Endodermal cell (in vitro differentiated cells): ENCODE results near the gene PYGM. TPM values are rescaled to one million over a fixed set of nuclear protein-coding genes. Genes with fewer than 3 reads are reported as not detected.

ENCODE experiments used
- DNase-seq: peaks from one replicate; pipeline ENCODE4 v3.0.0-alpha.2; 2017
- H3K27ac ChIP-seq: 2 replicates; pipeline ENCODE4 v1.5.1; 2013; ENCODE audit warnings: mild to moderate bottlenecking, low read depth, low read length, moderate library complexity
- H3K27me3 ChIP-seq: 2 replicates; pipeline ENCODE4 v1.6.1; 2013; ENCODE audit warnings: mild to moderate bottlenecking, low read length, moderate library complexity; ENCODE audit not compliant: insufficient read depth, control insufficient read depth, poor library complexity, severe bottlenecking
- H3K36me3 ChIP-seq: 2 replicates; pipeline ENCODE4 v1.7.0; 2013; ENCODE audit warnings: mild to moderate bottlenecking, low read length, moderate library complexity; ENCODE audit not compliant: control insufficient read depth, insufficient read depth
- H3K4me1 ChIP-seq: one replicate; pipeline ENCODE4 v1.7.0; 2013; ENCODE audit warnings: low read length; ENCODE audit not compliant: control insufficient read depth, insufficient read depth
- H3K4me3 ChIP-seq: 2 replicates; pipeline ENCODE4 v1.5.1; 2013; ENCODE audit warnings: mild to moderate bottlenecking, low read length, moderate library complexity
- H3K9ac ChIP-seq: 2 replicates; pipeline ENCODE4 v1.6.1; 2013; ENCODE audit warnings: mild to moderate bottlenecking, low read length, moderate library complexity; ENCODE audit not compliant: poor library complexity, severe bottlenecking; ENCODE audit errors: extremely low read depth
- H3K9me3 ChIP-seq: 2 replicates; pipeline ENCODE4 v1.6.1; 2013; ENCODE audit warnings: mild to moderate bottlenecking, low read length, moderate library complexity; ENCODE audit not compliant: control insufficient read depth
- H3K27ac Mint-ChIP-seq: 2 replicates; pipeline ENCODE4 v1.8.0; 2020; ENCODE audit warnings: mixed read lengths
- H3K27me3 Mint-ChIP-seq: 2 replicates; pipeline ENCODE4 v1.8.0; 2021; ENCODE audit warnings: mild to moderate bottlenecking, mixed read lengths; ENCODE audit not compliant: insufficient read depth
- H3K36me3 Mint-ChIP-seq: 2 replicates; pipeline ENCODE4 v1.8.0; 2020; ENCODE audit warnings: low read depth, mixed read lengths
- H3K4me1 Mint-ChIP-seq: 2 replicates; pipeline ENCODE4 v1.8.0; 2020; ENCODE audit warnings: mixed read lengths
- H3K4me3 Mint-ChIP-seq: 2 replicates; pipeline ENCODE4 v1.8.0; 2020; ENCODE audit warnings: mild to moderate bottlenecking, moderate library complexity, mixed read lengths
- H3K9me3 Mint-ChIP-seq: 2 replicates; pipeline ENCODE4 v1.8.0; 2020; ENCODE audit warnings: mild to moderate bottlenecking, mixed read lengths
- CTCF ChIP-seq: fragments of 200-600 bp; sonication (generic); conservative IDR thresholded peaks from 2 replicates; pipeline ENCODE4 v1.5.0; 2021; ENCODE audit warnings: antibody characterized with exemption, mild to moderate bottlenecking
- WGBS, 2 experiments: methylation state at CpG; one replicate each; pipeline versions ENCODE4 v1.1.5 to v1.1.7; 2013; ENCODE audit warnings: missing lambda C conversion rate in 2 of 2, mixed read lengths in 1 of 2; ENCODE audit not compliant: insufficient coverage in 1 of 2, insufficient read length in 1 of 2; 5-methylcytosine and 5-hydroxymethylcytosine counted together
- total RNA-seq, 2 donors: library from RNA; stranded (reverse); fragmentation: NEBNext Ultra II Directional in 1 of 2; extraction: Animal tissue kit (Norgen Biotek cat#: 25700) in 1 of 2; gene quantifications; 2 replicates in 1 of 2; 3 replicates in 1 of 2; pipeline ENCODE4 v1.2.1, GENCODE V29; 2021

Gene PYGM
- total RNA-seq, 2 donors from 2014 or later, result 1.1 to 1.2 TPM

- WGBS, 2 experiments, result 93 to 97% methylated on average over 18 to 27 of the region's 30 CpGs
- Mint-ChIP-seq H3K36me3 (peaks cover 74% of the 10 kb centered on the region), H3K4me1 (peaks cover 36% of the 10 kb centered on the region), H3K27ac (peak overlapping the region; percentile 35), H3K27me3 (no peaks in the 10 kb centered on the region), H3K4me3 (no peak overlapping the region), H3K9me3 (no peaks in the 10 kb centered on the region)
- peaks cover 13% of the 10 kb centered on the region for H3K4me1 ChIP-seq
- no peak overlapping the region for H3K9ac ChIP-seq
- H3K27me3 ChIP-seq, result no peaks in the 10 kb centered on the region
- no peaks in the 10 kb centered on the region for H3K9me3 ChIP-seq
- H3K4me3 ChIP-seq, result no peak overlapping the region
- TF ChIP-seq CTCF, result peak; percentile 71
- H3K27ac ChIP-seq, result no peak overlapping the region
- peak; percentile 83 for DNase-seq
- H3K36me3 ChIP-seq, result peaks cover 74% of the 10 kb centered on the region
Observed at GRCh38 chr11:64765291-64765850, 5.6 kb upstream of the PYGM start.

GRCh38 chr11:64764753-64765152 is 5.0 kb upstream of the PYGM start:
- H3K27me3 Mint-ChIP-seq, result no peaks in the 10 kb centered on the region
- peaks cover 40% of the 10 kb centered on the region for H3K4me1 Mint-ChIP-seq
- no peaks in the 10 kb centered on the region for H3K9me3 Mint-ChIP-seq
- H3K4me3 Mint-ChIP-seq, result no peak overlapping the region
- peaks cover 67% of the 10 kb centered on the region for H3K36me3 Mint-ChIP-seq
- Histone ChIP-seq H3K27me3 (no peaks in the 10 kb centered on the region), H3K4me3 (no peak overlapping the region), H3K27ac (peak overlapping the region; percentile 4), H3K4me1 (peaks cover 16% of the 10 kb centered on the region), H3K36me3 (peaks cover 68% of the 10 kb centered on the region), H3K9ac (no peak overlapping the region), H3K9me3 (no peaks in the 10 kb centered on the region)
- peak; percentile 38 for DNase-seq
- peak overlapping the region; percentile 87 for H3K27ac Mint-ChIP-seq
- WGBS, 2 experiments, result 92 to 94% methylated on average over 7 to 8 of the region's 8 CpGs
- TF ChIP-seq CTCF, result no peak

- 87 to 89% methylated on average over 9 to 10 of the region's 11 CpGs for WGBS, 2 experiments
- Histone ChIP-seq H3K4me1 (peaks cover 16% of the 10 kb centered on the region), H3K9ac (no peak overlapping the region), H3K4me3 (no peak overlapping the region), H3K27ac (peak overlapping the region; percentile 77), H3K27me3 (no peaks in the 10 kb centered on the region), H3K36me3 (peaks cover 62% of the 10 kb centered on the region), H3K9me3 (no peaks in the 10 kb centered on the region)
- peak overlapping the region; percentile 8 for H3K4me3 Mint-ChIP-seq
- H3K27me3 Mint-ChIP-seq, result no peaks in the 10 kb centered on the region
- H3K36me3 Mint-ChIP-seq, result peaks cover 61% of the 10 kb centered on the region
- peak overlapping the region; percentile 87 for H3K27ac Mint-ChIP-seq
- TF ChIP-seq CTCF, result no peak
- no peak for DNase-seq
- H3K9me3 Mint-ChIP-seq, result no peaks in the 10 kb centered on the region
- peaks cover 46% of the 10 kb centered on the region for H3K4me1 Mint-ChIP-seq
Observed at GRCh38 chr11:64764040-64764611, 4.4 kb upstream of the PYGM start.
